ENCODE measurements around the gene ULK2. TPM values are rescaled to one million over a fixed set of nuclear protein-coding genes. Genes with fewer than 3 reads are reported as not detected.

The ULK2 gene
- total and polyA plus RNA-seq, 10 of the 15 experiments (the other 5 are each of a cell fraction or from before 2014, with no cell fraction given), result 0.29 to 5.3 (median 1.6) TPM

- WGBS (ENCODE audit: insufficient coverage, insufficient replicate concordance, low lambda C conversion rate, missing lambda C conversion rate), result 35% methylated on average over 6 of the region's 6 CpGs
- CTCF ChIA-PET, result no interaction called here
Observed at GRCh38 chr17:19729900-19730299, 137.8 kb downstream of the ULK2 start.

GRCh38 chr17:19728084-19728495 lies 139.6 kb downstream of the ULK2 start:
- FAIRE-seq (no peak), ATAC-seq (no peak), DNase-seq (ENCODE audit: low read depth, low spot score) (no peak)
- Histone ChIP-seq H3K4me2 (ENCODE audit: control insufficient read depth, insufficient read depth) (no peak overlapping the region), H3K36me3 (ENCODE audit: control insufficient read depth in 2 of 2, insufficient read depth in 2 of 2, low read length in 1 of 2) (no peaks in the 10 kb centered on the region), H2AFZ (ENCODE audit: control insufficient read depth, low read depth, low read length) (no peak overlapping the region), H3K4me1 (ENCODE audit: control insufficient read depth, insufficient read depth, low read length) (no peaks in the 10 kb centered on the region), H3K79me2 (ENCODE audit: control insufficient read depth, insufficient read depth, low read length) (no peaks in the 10 kb centered on the region), H3K27ac (ENCODE audit: control insufficient read depth, insufficient read depth) (no peak overlapping the region), H3K27me3 (replicated peaks in 1 of 2; ENCODE audit: control insufficient read depth in 2 of 2, insufficient read depth in 2 of 2, low read length in 1 of 2) (peaks cover 0 to 2% of the 10 kb centered on the region in 2 experiments; a peak in 1 of 4 replicates), H3K9me3 (replicated peaks; ENCODE audit: control insufficient read depth, insufficient read depth, low read length) (no peaks in the 10 kb centered on the region), H3K4me3 (no peak overlapping the region), H4K20me1 (ENCODE audit: control insufficient read depth, insufficient read depth) (no peaks in the 10 kb centered on the region), H3K9ac (ENCODE audit: control insufficient read depth, insufficient read depth, low read length) (no peak overlapping the region)
- WGBS (ENCODE audit: insufficient coverage, insufficient replicate concordance, low lambda C conversion rate, missing lambda C conversion rate), result 34% methylated on average over 7 of the region's 7 CpGs
- in situ Hi-C loops (cut with MboI) (no loop called here), intact Hi-C loops (cut with micrococcal nuclease; ENCODE audit: unreplicated experiment) (no loop called here)
- ChIA-PET RAD21 (ENCODE audit: unreplicated experiment) (no interaction called here), CTCF (interaction anchor here (0.5 kb wide), 1 partner anchor 581 kb away, joined by 3 read pairs; no protein-coding TSS in a partner anchor), POLR2A (interaction anchor here (0.6 kb wide), 1 partner anchor 313 kb away, joined by 6 read pairs; no protein-coding TSS in a partner anchor), SMC1A (ENCODE audit: uncharacterized antibody, unreplicated experiment) (no interaction called here)
- BruUV-seq (replicated peaks), result no TSS peak
- no peak for TF ChIP-seq SMC3 (IDR thresholded peaks at IDR 0.05; ENCODE audit: borderline replicate concordance, low read length)
- TF ChIP-seq CEBPZ (IDR thresholded peaks at IDR 0.05; ENCODE audit: low read depth, low read length), result no peak
- TF ChIP-seq TBL1XR1 (IDR thresholded peaks at IDR 0.05; ENCODE audit: low read depth, low read length), result no peak
- no peak for TF ChIP-seq HDAC2 (IDR thresholded peaks at IDR 0.05)
- no peak for TF ChIP-seq NFYB (IDR thresholded peaks at IDR 0.05; ENCODE audit: insufficient read depth, low read depth, low read length)
- no peak for TF ChIP-seq CHD2 (IDR thresholded peaks at IDR 0.05; ENCODE audit: borderline replicate concordance, low read depth, low read length)
- no peak for TF ChIP-seq ZNF207 (IDR thresholded peaks at IDR 0.05; ENCODE audit: borderline replicate concordance)
- no peak for TF ChIP-seq MYB (IDR thresholded peaks at IDR 0.05; ENCODE audit: borderline replicate concordance, low read depth, low read length)
- TF ChIP-seq STAT1 (conservative IDR thresholded peaks at IDR 0.05), result no peak
- TF ChIP-seq TCF7 (IDR thresholded peaks at IDR 0.05; ENCODE audit: borderline replicate concordance), result no peak
- no peak for TF ChIP-seq POLR2AphosphoS5 (IDR thresholded peaks at IDR 0.05; ENCODE audit: low read length)
- no peak for TF ChIP-seq ZNF622 (IDR thresholded peaks at IDR 0.05)
- TF ChIP-seq CREM (IDR thresholded peaks at IDR 0.05; ENCODE audit: low read depth), result no peak

More at GRCh38 chr17:19729900-19730299, 137.8 kb downstream of the ULK2 start:
- TF ChIP-seq SP1 (IDR thresholded peaks at IDR 0.05; ENCODE audit: low read depth, low read length) (no peak), IKZF1 (conservative IDR thresholded peaks at IDR 0.05) (no peak)
- Histone ChIP-seq H2AFZ (ENCODE audit: control insufficient read depth, low read depth, low read length) (no peak overlapping the region), H3K4me2 (ENCODE audit: control insufficient read depth, insufficient read depth) (no peak overlapping the region), H4K20me1 (ENCODE audit: control insufficient read depth, insufficient read depth) (no peaks in the 10 kb centered on the region), H3K9ac (ENCODE audit: control insufficient read depth, insufficient read depth, low read length) (no peak overlapping the region), H3K27me3 (replicated peaks in 1 of 2; ENCODE audit: control insufficient read depth in 2 of 2, insufficient read depth in 2 of 2, low read length in 1 of 2) (peaks cover 0 to 2% of the 10 kb centered on the region in 2 experiments; a peak in 1 of 4 replicates), H3K4me3 (no peak overlapping the region), H3K79me2 (ENCODE audit: control insufficient read depth, insufficient read depth, low read length) (no peaks in the 10 kb centered on the region), H3K4me1 (ENCODE audit: control insufficient read depth, insufficient read depth, low read length) (no peaks in the 10 kb centered on the region), H3K36me3 (ENCODE audit: control insufficient read depth in 2 of 2, insufficient read depth in 2 of 2, low read length in 1 of 2) (no peaks in the 10 kb centered on the region), H3K9me3 (replicated peaks; ENCODE audit: control insufficient read depth, insufficient read depth, low read length) (no peaks in the 10 kb centered on the region), H3K27ac (ENCODE audit: control insufficient read depth, insufficient read depth) (no peak overlapping the region)
- POLR2A ChIA-PET, result no interaction called here
- ATAC-seq (no peak), FAIRE-seq (no peak), DNase-seq (ENCODE audit: low read depth, low spot score) (no peak)
- intact Hi-C loops (cut with micrococcal nuclease; ENCODE audit: unreplicated experiment), result no loop called here
- in situ Hi-C loops (cut with MboI), result no loop called here
- SMC1A ChIA-PET (ENCODE audit: uncharacterized antibody, unreplicated experiment), result no interaction called here
- BruUV-seq (replicated peaks), result no TSS peak
- RAD21 ChIA-PET (ENCODE audit: unreplicated experiment), result no interaction called here
